ENCODE results near the gene SIX4. TPM values are rescaled to one million over a fixed set of nuclear protein-coding genes. Genes with fewer than 3 reads are reported as not detected.
"Not testable (repeated sequence)": the region's sequence is repeated elsewhere in the genome, so short reads cannot be mapped to it uniquely, and the experiment has no call there.

Gene SIX4
- total RNA-seq, 1 donor from 2014 or later = 0.69 TPM

GRCh38 chr14:60732840-60733483, 8.8 kb upstream of the SIX4 start:
- Histone ChIP-seq H3K4me3 (no peak overlapping the region), H3K4me1 (peaks cover 12% of the 10 kb centered on the region), H3K27ac (no peak overlapping the region), H3K27me3 (peaks cover 13% of the 10 kb centered on the region), H3K9me3 (no peaks in the 10 kb centered on the region), H3K36me3 (no peaks in the 10 kb centered on the region)
- DNase-seq = no peak
- ATAC-seq = no peak
- TF ChIP-seq, protein P1, sequence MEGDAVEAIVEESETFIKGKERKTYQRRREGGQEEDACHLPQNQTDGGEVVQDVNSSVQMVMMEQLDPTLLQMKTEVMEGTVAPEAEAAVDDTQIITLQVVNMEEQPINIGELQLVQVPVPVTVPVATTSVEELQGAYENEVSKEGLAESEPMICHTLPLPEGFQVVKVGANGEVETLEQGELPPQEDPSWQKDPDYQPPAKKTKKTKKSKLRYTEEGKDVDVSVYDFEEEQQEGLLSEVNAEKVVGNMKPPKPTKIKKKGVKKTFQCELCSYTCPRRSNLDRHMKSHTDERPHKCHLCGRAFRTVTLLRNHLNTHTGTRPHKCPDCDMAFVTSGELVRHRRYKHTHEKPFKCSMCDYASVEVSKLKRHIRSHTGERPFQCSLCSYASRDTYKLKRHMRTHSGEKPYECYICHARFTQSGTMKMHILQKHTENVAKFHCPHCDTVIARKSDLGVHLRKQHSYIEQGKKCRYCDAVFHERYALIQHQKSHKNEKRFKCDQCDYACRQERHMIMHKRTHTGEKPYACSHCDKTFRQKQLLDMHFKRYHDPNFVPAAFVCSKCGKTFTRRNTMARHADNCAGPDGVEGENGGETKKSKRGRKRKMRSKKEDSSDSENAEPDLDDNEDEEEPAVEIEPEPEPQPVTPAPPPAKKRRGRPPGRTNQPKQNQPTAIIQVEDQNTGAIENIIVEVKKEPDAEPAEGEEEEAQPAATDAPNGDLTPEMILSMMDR (IDR thresholded peaks at IDR 0.05) = no peak
- intact Hi-C loops (cut with DNase I) = no loop called here

DNA sequence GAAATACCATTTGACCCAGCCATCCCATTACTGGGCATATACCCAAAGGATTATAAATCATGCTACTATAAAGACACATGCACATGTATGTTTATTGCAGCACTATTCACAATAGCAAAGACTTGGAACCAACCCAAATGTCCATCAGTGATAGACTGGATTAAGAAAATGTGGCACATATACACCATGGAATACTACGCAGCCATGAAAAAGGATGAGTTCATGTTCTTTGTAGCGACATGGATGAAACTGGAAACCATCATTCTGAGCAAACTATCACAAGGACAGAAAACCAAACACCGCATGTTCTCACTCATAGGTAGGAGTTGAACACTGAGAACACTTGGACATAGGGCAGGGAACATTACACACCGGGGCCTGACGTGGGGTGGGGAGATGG, 7.1 kb upstream of the SIX4 start:
- H3K36me3 ChIP-seq; H3K4me1 ChIP-seq; H3K9me3 ChIP-seq; H3K4me3 ChIP-seq; ATAC-seq; intact Hi-C loops (cut with DNase I); H3K27ac ChIP-seq; DNase-seq: not testable (repeated sequence)
- H3K27me3 ChIP-seq = peaks cover 29% of the 10 kb centered on the region

- DNase-seq = peak; percentile 75
- H3K27ac ChIP-seq = peak overlapping the region; percentile 21
- peak overlapping the region; percentile 68 for H3K4me3 ChIP-seq
- H3K27me3 ChIP-seq = peaks cover 48% of the 10 kb centered on the region
- intact Hi-C loops (cut with DNase I) = no loop called here
- H3K4me1 ChIP-seq = peaks cover 16% of the 10 kb centered on the region
- ATAC-seq = peak; percentile 63
- TF ChIP-seq, protein P1 (IDR thresholded peaks at IDR 0.05) = no peak
- H3K36me3 ChIP-seq = no peaks in the 10 kb centered on the region
- H3K9me3 ChIP-seq = no peaks in the 10 kb centered on the region
These were observed 840 bp downstream of the SIX4 start for GRCh38 chr14:60723116-60723906.

- peak; percentile 8 for ATAC-seq
- no peaks in the 10 kb centered on the region for H3K9me3 ChIP-seq
- intact Hi-C loops (cut with DNase I) = no loop called here
- TF ChIP-seq, protein P1 (IDR thresholded peaks at IDR 0.05) = no peak
- peaks cover 16% of the 10 kb centered on the region for H3K4me1 ChIP-seq
- no peaks in the 10 kb centered on the region for H3K36me3 ChIP-seq
- no peak overlapping the region for H3K27ac ChIP-seq
- peak; percentile 65 for DNase-seq
- peak overlapping the region; percentile 68 for H3K4me3 ChIP-seq
- peaks cover 41% of the 10 kb centered on the region for H3K27me3 ChIP-seq
These were observed 1.6 kb downstream of the SIX4 start for GRCh38 chr14:60722357-60723115.

GRCh38 chr14:60722107-60722356, 2.1 kb downstream of the SIX4 start:
- Histone ChIP-seq H3K4me1 (peaks cover 16% of the 10 kb centered on the region), H3K9me3 (no peaks in the 10 kb centered on the region), H3K27ac (no peak overlapping the region), H3K36me3 (no peaks in the 10 kb centered on the region), H3K27me3 (peaks cover 36% of the 10 kb centered on the region), H3K4me3 (peak overlapping the region; percentile 68)
- ATAC-seq (no peak), DNase-seq (no peak)
- TF ChIP-seq, protein P1 (IDR thresholded peaks at IDR 0.05) = no peak
- intact Hi-C loops (cut with DNase I) = no loop called here
